CD4-positive, alpha-beta T cell (primary cell): ENCODE results near the gene FYCO1. TPM values are rescaled to one million over a fixed set of nuclear protein-coding genes. Genes with fewer than 3 reads are reported as not detected.

Experiments
- ATAC-seq: fragments of 200-7000 bp; cut with Tn5 transposase; one replicate; pipeline ENCODE4 v1.10.0; 2022; ENCODE audit warnings: mild to moderate bottlenecking; ENCODE audit not compliant: poor library complexity
- CTCF ChIA-PET: fragments of 350-600 bp; sonication (Branson Sonifier 250); formaldehyde crosslinking; loops from one replicate; lab custom pipeline; 2021; ENCODE audit warnings: antibody characterized with exemption, inconsistent platforms; lab: Charles Lee
- POLR2A ChIA-PET: fragments of 350-600 bp; sonication (Branson Sonifier 250); formaldehyde crosslinking; loops from one replicate; lab custom pipeline; 2021; ENCODE audit warnings: antibody characterized with exemption, inconsistent platforms; lab: Charles Lee
- DNase-seq, 14 experiments: peaks; one replicate each; pipeline ENCODE4 v3.0.0-alpha.2; 2013 to 2020; ENCODE audit warnings: mixed read lengths in 2 of 14
- H3K27ac ChIP-seq, 2 donors: one replicate each; pipeline versions ENCODE4 v1.5.1 to v1.7.0; 2013; ENCODE audit warnings: low read length in 2 of 2, low read depth in 1 of 2, mild to moderate bottlenecking in 1 of 2
- H3K27me3 ChIP-seq, 2 experiments: 1 replicate in 1 of 2; 2 replicates in 1 of 2; pipeline versions ENCODE4 v1.6.1 to v1.7.0; 2013; ENCODE audit warnings: low read length in 2 of 2, control low read depth in 1 of 2, mild to moderate bottlenecking in 1 of 2, moderate library complexity in 1 of 2; ENCODE audit not compliant: insufficient read depth in 2 of 2, control insufficient read depth in 1 of 2
- H3K36me3 ChIP-seq: one replicate; pipeline ENCODE4 v1.6.1; 2013; ENCODE audit warnings: low read length, control low read depth; ENCODE audit not compliant: insufficient read depth
- H3K4me1 ChIP-seq: one replicate; pipeline ENCODE4 v1.6.1; 2013; ENCODE audit warnings: low read length, control low read depth; ENCODE audit not compliant: insufficient read depth
- H3K4me3 ChIP-seq: one replicate; pipeline ENCODE4 v1.5.1; 2013; ENCODE audit warnings: mild to moderate bottlenecking, low read length, moderate library complexity
- H3K9me3 ChIP-seq, 2 experiments: 1 replicate in 1 of 2; 2 replicates in 1 of 2; pipeline versions ENCODE4 v1.6.1 to v1.7.0; 2013; ENCODE audit warnings: low read length in 2 of 2, mild to moderate bottlenecking in 2 of 2, control low read depth in 1 of 2, moderate library complexity in 1 of 2; ENCODE audit not compliant: control insufficient read depth in 1 of 2, insufficient read depth in 1 of 2
- H3K27ac Mint-ChIP-seq: one replicate; pipeline ENCODE4 v1.8.0; 2020; ENCODE audit warnings: mixed read lengths
- H3K27me3 Mint-ChIP-seq: one replicate; pipeline ENCODE4 v1.8.0; 2021; ENCODE audit warnings: mixed read lengths
- H3K36me3 Mint-ChIP-seq: one replicate; pipeline ENCODE4 v1.8.0; 2021; ENCODE audit warnings: low read depth, mixed read lengths
- H3K4me1 Mint-ChIP-seq: one replicate; pipeline ENCODE4 v1.8.0; 2021; ENCODE audit warnings: low read depth, mixed read lengths
- H3K4me3 Mint-ChIP-seq: one replicate; pipeline ENCODE4 v1.8.0; 2020; ENCODE audit warnings: mild to moderate bottlenecking, mixed read lengths
- H3K9me3 Mint-ChIP-seq: one replicate; pipeline ENCODE4 v1.8.0; 2020; ENCODE audit warnings: mixed read lengths
- intact Hi-C, 2 experiments: fragments of 100-400 bp; cut with DNase I in 1 of 2; cut with micrococcal nuclease in 1 of 2; formaldehyde crosslinking; loops; one replicate each; pipeline versions ENCODE4 v1.15.1 to v1.9.0; 2023 to 2025; cut with DNase I, micrococcal nuclease
- total RNA-seq, 174 experiments: library from RNA in 2 of 174; stranded (reverse) in 2 of 174; gene quantifications; one replicate each; pipeline ENCODE4 v1.2.3 and lab custom pipeline; 2021 to 2026
- TF ChIP-seq, protein P1 (sequence below): fragments of 200-600 bp; IDR thresholded peaks from one replicate; pipeline ENCODE4 v1.8.0; 2022; ENCODE audit warnings: antibody characterized with exemption, mild to moderate bottlenecking

The FYCO1 gene
- total RNA-seq, 2 experiments from 2014 or later: 17.4 to 20.1 TPM

DNA sequence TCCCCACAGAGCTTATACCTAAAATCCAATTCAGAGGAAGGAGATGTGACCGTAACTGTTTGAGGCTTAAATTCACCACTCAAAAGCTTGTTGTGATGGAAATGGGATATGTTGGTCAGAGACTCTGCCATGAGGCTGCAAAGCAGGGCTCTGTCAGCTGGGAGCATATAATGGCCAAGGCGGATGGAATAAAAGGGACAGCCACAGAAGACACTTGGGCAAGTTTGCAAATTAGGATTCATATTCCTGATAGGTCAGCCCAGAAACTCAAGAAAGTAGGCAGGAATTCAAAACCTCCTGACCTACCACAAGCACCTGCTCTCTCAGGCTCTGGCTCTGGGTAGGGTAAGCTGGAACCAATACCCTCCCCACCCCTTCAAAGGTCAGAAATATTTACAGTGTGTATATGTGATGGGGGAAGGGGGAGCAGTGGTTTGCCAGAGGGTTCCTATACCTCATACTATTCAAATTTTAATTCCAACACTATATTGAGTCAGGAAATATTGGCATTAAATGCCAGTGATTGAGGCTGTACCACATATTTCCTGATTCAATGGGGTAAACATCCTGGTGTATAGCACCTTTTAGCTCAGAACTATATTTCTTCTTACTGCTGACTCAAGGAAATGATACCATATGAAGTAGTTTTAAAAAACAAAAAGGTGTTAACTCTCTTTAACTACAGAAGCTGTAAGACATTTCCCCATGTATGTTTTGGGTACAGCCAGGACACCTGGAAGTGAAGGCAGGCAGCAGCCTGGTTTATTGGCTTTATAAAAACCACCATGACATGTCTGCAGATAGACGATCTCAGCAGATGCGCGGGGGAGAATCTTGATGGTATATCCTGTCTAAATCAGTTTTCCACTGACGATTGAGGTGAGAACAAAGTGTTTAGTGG is 19.2 kb downstream of the FYCO1 start:
- H3K4me3 Mint-ChIP-seq: peak overlapping the region; percentile 44
- no peak overlapping the region for H3K4me3 ChIP-seq
- peak overlapping the region; percentile 73 for H3K27ac Mint-ChIP-seq
- peaks cover 87% of the 10 kb centered on the region for H3K4me1 ChIP-seq
- DNase-seq: peak in 8 of 14 experiments; percentile 20 to 82 (median 39)
- peak; percentile 69 for ATAC-seq
- H3K4me1 Mint-ChIP-seq: peaks cover 71% of the 10 kb centered on the region
- no peaks in the 10 kb centered on the region for H3K27me3 Mint-ChIP-seq
- peaks cover 92% of the 10 kb centered on the region for H3K36me3 Mint-ChIP-seq
- ChIA-PET POLR2A (interaction anchor here (1.2 to 5.6 kb wide), 9 partner anchors 11 to 92 kb away, joined by 3 to 42 read pairs (median 8); partner anchors contain the start of genes CXCR6 and FYCO1), CTCF (interaction anchor here (1.4 to 1.8 kb wide), 4 partner anchors 12 to 393 kb away, joined by 3 to 11 read pairs (median 5); no protein-coding TSS in a partner anchor)
- no peaks in the 10 kb centered on the region for H3K9me3 Mint-ChIP-seq
- no peaks in the 10 kb centered on the region for H3K27me3 ChIP-seq
- H3K9me3 ChIP-seq: no peaks in the 10 kb centered on the region
- peaks cover 43% of the 10 kb centered on the region for H3K36me3 ChIP-seq
- TF ChIP-seq, protein P1, sequence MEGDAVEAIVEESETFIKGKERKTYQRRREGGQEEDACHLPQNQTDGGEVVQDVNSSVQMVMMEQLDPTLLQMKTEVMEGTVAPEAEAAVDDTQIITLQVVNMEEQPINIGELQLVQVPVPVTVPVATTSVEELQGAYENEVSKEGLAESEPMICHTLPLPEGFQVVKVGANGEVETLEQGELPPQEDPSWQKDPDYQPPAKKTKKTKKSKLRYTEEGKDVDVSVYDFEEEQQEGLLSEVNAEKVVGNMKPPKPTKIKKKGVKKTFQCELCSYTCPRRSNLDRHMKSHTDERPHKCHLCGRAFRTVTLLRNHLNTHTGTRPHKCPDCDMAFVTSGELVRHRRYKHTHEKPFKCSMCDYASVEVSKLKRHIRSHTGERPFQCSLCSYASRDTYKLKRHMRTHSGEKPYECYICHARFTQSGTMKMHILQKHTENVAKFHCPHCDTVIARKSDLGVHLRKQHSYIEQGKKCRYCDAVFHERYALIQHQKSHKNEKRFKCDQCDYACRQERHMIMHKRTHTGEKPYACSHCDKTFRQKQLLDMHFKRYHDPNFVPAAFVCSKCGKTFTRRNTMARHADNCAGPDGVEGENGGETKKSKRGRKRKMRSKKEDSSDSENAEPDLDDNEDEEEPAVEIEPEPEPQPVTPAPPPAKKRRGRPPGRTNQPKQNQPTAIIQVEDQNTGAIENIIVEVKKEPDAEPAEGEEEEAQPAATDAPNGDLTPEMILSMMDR: no peak
- H3K27ac ChIP-seq: peak overlapping the region; percentile 44 to 47
- intact Hi-C loops: loop anchor here (1.0 to 5.0 kb wide), 2 partner anchors 19 to 34 kb away; partner anchors contain the start of genes CXCR6 (in 2 of the 2) and FYCO1 (in 1 of the 2)

DNA sequence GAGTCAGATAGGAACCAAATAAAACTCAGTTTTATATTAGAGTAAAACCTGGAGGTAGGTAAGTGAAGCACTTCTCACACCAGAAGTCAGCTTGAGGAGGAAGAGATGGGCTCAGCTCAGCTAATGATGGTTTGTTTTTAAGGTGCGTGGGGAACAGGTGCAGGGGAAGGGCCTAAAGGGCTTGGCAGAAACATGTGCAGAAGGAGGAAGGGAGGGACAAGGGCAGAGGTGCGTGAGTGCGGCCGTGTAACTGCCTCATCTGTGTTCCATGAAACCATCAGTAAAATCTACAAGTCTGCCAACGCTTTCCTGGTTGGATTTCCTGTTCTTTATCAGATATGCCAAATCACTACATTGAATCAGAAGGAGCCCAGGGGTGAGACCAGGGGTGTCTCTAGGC is 19.9 kb downstream of the FYCO1 start:
- DNase-seq (peak in 3 of 14 experiments; percentile 32 to 45 (median 40)), ATAC-seq (no peak)
- Histone ChIP-seq H3K36me3 (peaks cover 40% of the 10 kb centered on the region), H3K27me3 (no peaks in the 10 kb centered on the region), H3K27ac (peak overlapping the region; percentile 44 to 47), H3K4me3 (no peak overlapping the region), H3K4me1 (peaks cover 80% of the 10 kb centered on the region), H3K9me3 (no peaks in the 10 kb centered on the region)
- Mint-ChIP-seq H3K27me3 (no peaks in the 10 kb centered on the region), H3K36me3 (peaks cover 92% of the 10 kb centered on the region), H3K4me1 (peaks cover 65% of the 10 kb centered on the region), H3K4me3 (no peak overlapping the region), H3K27ac (peak overlapping the region; percentile 73), H3K9me3 (no peaks in the 10 kb centered on the region)
- POLR2A ChIA-PET: interaction anchor here (1.2 to 5.6 kb wide), 7 partner anchors 10 to 93 kb away, joined by 3 to 42 read pairs (median 8); partner anchors contain the start of genes CXCR6 and FYCO1
- CTCF ChIA-PET: interaction anchor here (1.1 to 1.5 kb wide), 2 partner anchors 8 to 37 kb away, joined by 3 to 6 read pairs; no protein-coding TSS in a partner anchor
- intact Hi-C loops: loop anchor here (1.0 to 5.0 kb wide), 2 partner anchors 20 to 33 kb away; partner anchors contain the start of genes CXCR6 (in 2 of the 2) and FYCO1 (in 1 of the 2)
- TF ChIP-seq, protein P1: no peak

DNA sequence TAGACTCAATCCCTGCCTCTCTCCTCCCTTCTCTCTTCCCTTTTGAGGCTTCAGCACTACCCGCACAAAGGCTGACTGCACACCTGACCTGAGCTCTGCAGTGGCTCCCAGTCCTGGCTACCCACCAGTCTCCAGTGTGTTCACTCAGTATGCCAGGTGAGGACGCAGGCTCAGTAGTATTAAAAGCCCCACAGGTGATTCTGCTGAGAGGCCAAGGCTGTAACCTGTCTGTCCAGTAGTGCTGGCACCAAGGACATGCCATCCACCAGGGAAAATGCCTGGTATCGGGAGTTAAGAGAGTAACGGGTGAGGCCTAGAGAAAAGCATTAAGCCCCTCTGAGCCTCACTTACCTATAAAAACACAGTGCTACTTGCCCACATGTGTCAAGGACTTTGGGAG is 20.9 kb downstream of the FYCO1 start:
- Mint-ChIP-seq H3K4me1 (peaks cover 62% of the 10 kb centered on the region), H3K9me3 (no peaks in the 10 kb centered on the region), H3K36me3 (peaks cover 92% of the 10 kb centered on the region), H3K27me3 (no peaks in the 10 kb centered on the region), H3K4me3 (no peak overlapping the region), H3K27ac (peak overlapping the region; percentile 73)
- Histone ChIP-seq H3K9me3 (no peaks in the 10 kb centered on the region), H3K36me3 (peaks cover 43% of the 10 kb centered on the region), H3K27ac (peak overlapping the region in 1 of 2 donors; percentile 47), H3K4me3 (no peak overlapping the region), H3K4me1 (peaks cover 75% of the 10 kb centered on the region), H3K27me3 (no peaks in the 10 kb centered on the region)
- CTCF ChIA-PET: interaction anchor here (1.0 to 1.1 kb wide), 2 partner anchors 9 to 46 kb away, joined by 3 to 4 read pairs; no protein-coding TSS in a partner anchor
- POLR2A ChIA-PET: interaction anchor here (1.4 to 5.6 kb wide), 2 partner anchors 10 to 20 kb away, joined by 3 to 42 read pairs; partner anchors contain the start of gene FYCO1
- ATAC-seq (no peak), DNase-seq (no peak)
- intact Hi-C loops: loop anchor here (5.0 kb wide), 1 partner anchor 32 kb away; the partner anchor contains the start of gene CXCR6 (in 2 of the 2)
- TF ChIP-seq, protein P1: no peak
